ENCODE data around the gene HLA-DOA. TPM values are rescaled to one million over a fixed set of nuclear protein-coding genes. Genes with fewer than 3 reads are reported as not detected.

HLA-DOA gene
- total RNA-seq, 4 donors from 2014 or later, result 2.0 to 85.9 (median 20.3) TPM

- no peak for DNase-seq
- H3K27me3 ChIP-seq, result no peaks in the 10 kb centered on the region
- no peak overlapping the region for H3K27ac ChIP-seq
- TF ChIP-seq POLR2A (IDR thresholded peaks at IDR 0.05) (no peak), CTCF (IDR thresholded peaks at IDR 0.05) (no peak)
- peaks cover 30 to 31% of the 10 kb centered on the region in 2 donors for H3K36me3 ChIP-seq
- H3K4me1 ChIP-seq, result peaks cover 0 to 6% of the 10 kb centered on the region in 2 donors
- no peaks in the 10 kb centered on the region for H3K9me3 ChIP-seq
- intact Hi-C loops (cut with DNase I), result loop anchor here (5.0 kb wide), 1 partner anchor 52 kb away; no protein-coding TSS in a partner anchor
- H3K4me3 ChIP-seq (replicated peaks in 1 of 3), result no peak overlapping the region
- 50% methylated on average over 3 of the region's 3 CpGs for WGBS, 2 donors
These were observed 25.3 kb downstream of the HLA-DOA start for GRCh38 chr6:32983964-32984621.

- intact Hi-C loops (cut with DNase I), result loop anchor here (5.0 kb wide), 1 partner anchor 51 kb away; no protein-coding TSS in a partner anchor
- H3K36me3 ChIP-seq, result peaks cover 36 to 37% of the 10 kb centered on the region in 2 donors
- H3K4me1 ChIP-seq, result peaks cover 0 to 9% of the 10 kb centered on the region in 2 donors
- no peak overlapping the region for H3K27ac ChIP-seq
- WGBS, 2 donors, result 53 to 78% methylated on average over 1 of the region's 1 CpG
- H3K9me3 ChIP-seq, result no peaks in the 10 kb centered on the region
- DNase-seq, result no peak
- H3K27me3 ChIP-seq, result no peaks in the 10 kb centered on the region
- TF ChIP-seq POLR2A (IDR thresholded peaks at IDR 0.05), result no peak
- TF ChIP-seq CTCF (IDR thresholded peaks at IDR 0.05), result no peak
- no peak overlapping the region for H3K4me3 ChIP-seq (replicated peaks in 1 of 3)
These were observed 25.9 kb downstream of the HLA-DOA start for GRCh38 chr6:32983493-32983848.

- H3K27me3 ChIP-seq, result no peaks in the 10 kb centered on the region
- peaks cover 0 to 14% of the 10 kb centered on the region in 2 donors for H3K4me1 ChIP-seq
- WGBS, 2 donors, result 63 to 68% methylated on average over 6 of the region's 6 CpGs
- no peak overlapping the region for H3K27ac ChIP-seq
- DNase-seq, result no peak
- H3K36me3 ChIP-seq, result peaks cover 42 to 43% of the 10 kb centered on the region in 2 donors
- intact Hi-C loops (cut with DNase I), result loop anchor here (5.0 kb wide), 1 partner anchor 51 kb away; no protein-coding TSS in a partner anchor
- H3K9me3 ChIP-seq, result no peaks in the 10 kb centered on the region
- no peak overlapping the region for H3K4me3 ChIP-seq (replicated peaks in 1 of 3)
- TF ChIP-seq POLR2A (IDR thresholded peaks at IDR 0.05) (no peak), CTCF (IDR thresholded peaks at IDR 0.05) (no peak)
These were observed 26.5 kb downstream of the HLA-DOA start for GRCh38 chr6:32982702-32983492.

GRCh38 chr6:32982084-32982701 is 27.2 kb downstream of the HLA-DOA start:
- H3K4me3 ChIP-seq (replicated peaks in 1 of 3), result no peak overlapping the region
- WGBS, 2 donors, result 73 to 82% methylated on average over 8 of the region's 8 CpGs
- H3K27ac ChIP-seq, result peak overlapping the region in 1 of 3 donors; percentile 3
- intact Hi-C loops (cut with DNase I), result loop anchor here (5.0 kb wide), 1 partner anchor 50 kb away; no protein-coding TSS in a partner anchor
- TF ChIP-seq POLR2A (IDR thresholded peaks at IDR 0.05), result no peak
- H3K9me3 ChIP-seq, result no peaks in the 10 kb centered on the region
- peaks cover 49 to 50% of the 10 kb centered on the region in 2 donors for H3K36me3 ChIP-seq
- DNase-seq, result no peak
- peaks cover 6 to 21% of the 10 kb centered on the region in 2 donors for H3K4me1 ChIP-seq
- no peaks in the 10 kb centered on the region for H3K27me3 ChIP-seq

- Histone ChIP-seq H3K27ac (no peak overlapping the region), H3K27me3 (no peaks in the 10 kb centered on the region), H3K4me1 (peaks cover 23 to 38% of the 10 kb centered on the region in 2 donors), H3K9me3 (no peaks in the 10 kb centered on the region), H3K4me3 (replicated peaks in 1 of 3) (no peak overlapping the region), H3K36me3 (peaks cover 65 to 66% of the 10 kb centered on the region in 2 donors)
- 69 to 72% methylated on average over 10 to 11 of the region's 11 CpGs for WGBS, 2 donors
- no peak for DNase-seq
- TF ChIP-seq CTCF (IDR thresholded peaks at IDR 0.05) (no peak), POLR2A (IDR thresholded peaks at IDR 0.05) (no peak)
- intact Hi-C loops (cut with DNase I), result loop anchor here (5.0 kb wide), 1 partner anchor 48 kb away; no protein-coding TSS in a partner anchor
These were observed 28.8 kb downstream of the HLA-DOA start for GRCh38 chr6:32980488-32981038.

All from thyroid gland (tissue), 4 donors.